Neural cell (in vitro differentiated cells): ENCODE data around the gene GGT1. TPM values are rescaled to one million over a fixed set of nuclear protein-coding genes. Genes with fewer than 3 reads are reported as not detected.

Experiments used
- H2AFZ ChIP-seq: fragments of 200-600, 300-800 bp; sonication (generic), shearing (Covaris generic); 2 replicates; pipeline ENCODE4 v1.6.0; 2014; ENCODE audit warnings: low read depth, mild to moderate bottlenecking, antibody characterized with exemption, low read length, moderate library complexity
- H3F3A ChIP-seq: fragments of 200-600 bp; shearing (Covaris generic); 2 replicates; pipeline ENCODE4 v1.6.1; 2016; ENCODE audit warnings: mild to moderate bottlenecking, moderate library complexity, mixed read lengths, antibody characterized with exemption, low read length; ENCODE audit not compliant: insufficient read depth, poor library complexity, severe bottlenecking
- H3K27ac ChIP-seq: fragments of 200-600, 300-800 bp; sonication (generic), shearing (Covaris generic); 2 replicates; pipeline ENCODE4 v1.5.1; 2014; ENCODE audit warnings: mild to moderate bottlenecking, low read length, moderate library complexity
- H3K27me3 ChIP-seq: fragments of 300-800, 200-600 bp; sonication (generic), shearing (Covaris generic); 2 replicates; pipeline ENCODE4 v1.6.0; 2014; ENCODE audit warnings: mild to moderate bottlenecking, low read depth, low read length, moderate library complexity; ENCODE audit not compliant: insufficient read depth
- H3K36me3 ChIP-seq: fragments of 300-800, 200-600 bp; sonication (generic), shearing (Covaris generic); 2 replicates; pipeline ENCODE4 v1.5.1; 2014; ENCODE audit warnings: mild to moderate bottlenecking, antibody characterized with exemption, low read length, moderate library complexity; ENCODE audit not compliant: insufficient read depth
- H3K4me2 ChIP-seq: fragments of 300-800, 200-600 bp; sonication (generic), shearing (Covaris generic); 2 replicates; pipeline ENCODE4 v1.6.0; 2014; ENCODE audit warnings: mild to moderate bottlenecking, low read length
- H3K4me3 ChIP-seq: fragments of 300-800, 200-600 bp; sonication (generic), shearing (Covaris generic); 2 replicates; pipeline ENCODE4 v1.5.1; 2014; ENCODE audit warnings: mild to moderate bottlenecking, low read length, moderate library complexity
- H3K79me2 ChIP-seq: fragments of 200-600 bp; shearing (Covaris generic); replicated peaks from 2 replicates; pipeline ENCODE4 v1.6.0; 2014; ENCODE audit warnings: mild to moderate bottlenecking, low read length, moderate library complexity; ENCODE audit not compliant: insufficient read depth
- H3K9ac ChIP-seq: fragments of 300-800, 200-600 bp; sonication (generic), shearing (Covaris generic); 2 replicates; pipeline ENCODE4 v1.6.1; 2016; ENCODE audit warnings: mild to moderate bottlenecking, low read length, mixed read lengths
- H3K9me2 ChIP-seq: fragments of 200-600 bp; shearing (Covaris generic); 2 replicates; pipeline ENCODE4 v1.6.1; 2016; ENCODE audit warnings: mild to moderate bottlenecking, low read length, mixed read lengths; ENCODE audit not compliant: insufficient read depth
- H3K9me3 ChIP-seq: fragments of 200-600, 300-800 bp; sonication (generic), shearing (Covaris generic); 2 replicates; pipeline ENCODE4 v1.6.1; 2016; ENCODE audit warnings: mild to moderate bottlenecking, mixed run types, low read length, moderate library complexity, mixed read lengths
- H4K20me1 ChIP-seq: fragments of 200-600 bp; shearing (Covaris generic); 2 replicates; pipeline ENCODE4 v1.6.1; 2016; ENCODE audit warnings: mild to moderate bottlenecking, mixed run types; ENCODE audit not compliant: insufficient read depth
- CTCF ChIP-seq: fragments of 450-650 bp; IDR thresholded peaks from 2 replicates; pipeline ENCODE4 v1.5.1; 2014; ENCODE audit warnings: antibody characterized with exemption, mild to moderate bottlenecking, moderate library complexity; ENCODE audit not compliant: poor library complexity, severe bottlenecking
- EP300 ChIP-seq: fragments of 450-650 bp; conservative IDR thresholded peaks from 2 replicates; pipeline ENCODE4 v1.6.1; 2014; ENCODE audit warnings: antibody characterized with exemption, mild to moderate bottlenecking, moderate library complexity; ENCODE audit not compliant: poor library complexity, severe bottlenecking
- EZH2 ChIP-seq: fragments of 200-600, 300-800 bp; shearing (Covaris generic), sonication (generic); IDR thresholded peaks from 2 replicates; pipeline ENCODE4 v1.6.1; 2014; ENCODE audit warnings: antibody characterized with exemption, low read length, borderline replicate concordance, mild to moderate bottlenecking; ENCODE audit not compliant: insufficient read depth, poor library complexity, severe bottlenecking
- MXI1 ChIP-seq: fragments of 450-650 bp; conservative IDR thresholded peaks from 2 replicates; pipeline ENCODE4 v1.6.1; 2014; ENCODE audit warnings: antibody characterized with exemption, mild to moderate bottlenecking; ENCODE audit not compliant: poor library complexity, severe bottlenecking
- POLR2AphosphoS5 ChIP-seq: IDR thresholded peaks from 2 replicates; pipeline ENCODE4 v1.6.1; 2012
- RAD21 ChIP-seq: fragments of 450-650 bp; conservative IDR thresholded peaks from 2 replicates; pipeline ENCODE4 v1.6.1; 2014; ENCODE audit warnings: antibody characterized with exemption, mild to moderate bottlenecking, moderate library complexity
- REST ChIP-seq: IDR thresholded peaks from 2 replicates; pipeline ENCODE4 v1.6.1; 2012; ENCODE audit warnings: borderline replicate concordance
- SMC3 ChIP-seq: fragments of 450-650 bp; conservative IDR thresholded peaks from 2 replicates; pipeline ENCODE4 v1.6.1; 2014; ENCODE audit warnings: antibody characterized with exemption, mild to moderate bottlenecking, moderate library complexity; ENCODE audit not compliant: poor library complexity
- TAF1 ChIP-seq: IDR thresholded peaks from 2 replicates; pipeline ENCODE4 v1.6.1; 2012; ENCODE audit warnings: low read depth
- polyA plus RNA-seq: library from polyadenylated mRNA; depleted of rRNA; stranded (reverse); fragments of >200 nt; gene quantifications from 2 replicates; pipeline ENCODE4 v1.2.3, GENCODE V29; 2014

Gene GGT1
- polyA plus RNA-seq, 1 donor from 2014 or later: 6.4 TPM

- Histone ChIP-seq H3K27me3 (no peaks in the 10 kb centered on the region), H3K9ac (no peak overlapping the region), H3K9me2 (no peaks in the 10 kb centered on the region), H3F3A (no peaks in the 10 kb centered on the region), H4K20me1 (no peaks in the 10 kb centered on the region), H3K36me3 (no peaks in the 10 kb centered on the region), H3K4me2 (no peak overlapping the region), H3K27ac (no peak overlapping the region), H3K79me2 (no peaks in the 10 kb centered on the region), H3K4me3 (no peak overlapping the region), H2AFZ (no peak overlapping the region), H3K9me3 (no peaks in the 10 kb centered on the region)
- no peak for TF ChIP-seq CTCF
- TF ChIP-seq SMC3: no peak
- TF ChIP-seq EZH2: no peak
- TF ChIP-seq MXI1: no peak
- TF ChIP-seq POLR2AphosphoS5: no peak
- TF ChIP-seq TAF1: no peak
- TF ChIP-seq EP300: no peak
- no peak for TF ChIP-seq RAD21
- TF ChIP-seq REST: no peak
Observed at GRCh38 chr22:24587251-24587650, 15.7 kb upstream of the GGT1 start.

DNA sequence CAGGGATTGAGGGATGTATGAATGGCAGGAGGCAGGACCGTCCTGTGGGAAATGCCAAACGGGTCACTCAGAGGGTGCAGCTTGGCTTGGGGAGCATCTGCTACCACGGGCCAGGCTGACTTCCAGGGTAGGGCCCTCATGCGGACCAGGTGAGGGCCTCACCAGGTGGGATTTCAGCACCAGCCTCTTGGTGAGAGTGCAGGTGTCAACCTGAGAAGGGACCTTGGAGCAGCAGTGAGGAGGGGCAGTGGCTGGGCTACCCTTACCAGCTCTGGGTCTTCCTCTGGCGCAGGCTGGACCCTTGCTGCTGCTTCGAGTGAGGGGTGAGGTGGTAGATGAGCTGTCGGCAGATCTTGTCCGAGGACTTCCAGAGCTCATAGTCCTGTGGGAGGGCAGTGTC lies 15.0 kb upstream of the GGT1 start:
- no peaks in the 10 kb centered on the region for H3K27me3 ChIP-seq
- TF ChIP-seq MXI1 (no peak), SMC3 (no peak), CTCF (no peak), REST (no peak), EP300 (no peak), RAD21 (no peak), POLR2AphosphoS5 (no peak), EZH2 (no peak), TAF1 (no peak)
- no peak overlapping the region for H3K9ac ChIP-seq
- H3K36me3 ChIP-seq: no peaks in the 10 kb centered on the region
- no peak overlapping the region for H3K27ac ChIP-seq
- H3K79me2 ChIP-seq: no peaks in the 10 kb centered on the region
- H3F3A ChIP-seq: no peaks in the 10 kb centered on the region
- H2AFZ ChIP-seq: no peak overlapping the region
- H3K4me3 ChIP-seq: no peak overlapping the region
- no peaks in the 10 kb centered on the region for H3K9me2 ChIP-seq
- no peaks in the 10 kb centered on the region for H3K9me3 ChIP-seq
- H3K4me2 ChIP-seq: no peak overlapping the region
- no peaks in the 10 kb centered on the region for H4K20me1 ChIP-seq
